ENCODE data around the gene PPIB. TPM values are rescaled to one million over a fixed set of nuclear protein-coding genes. Genes with fewer than 3 reads are reported as not detected.
A peak's percentile ranks its signal among the peaks of the same experiment; 100 is the strongest.

Gene PPIB
- total and polyA plus RNA-seq, 10 donors, result 250 to 448 (median 296) TPM

DNA sequence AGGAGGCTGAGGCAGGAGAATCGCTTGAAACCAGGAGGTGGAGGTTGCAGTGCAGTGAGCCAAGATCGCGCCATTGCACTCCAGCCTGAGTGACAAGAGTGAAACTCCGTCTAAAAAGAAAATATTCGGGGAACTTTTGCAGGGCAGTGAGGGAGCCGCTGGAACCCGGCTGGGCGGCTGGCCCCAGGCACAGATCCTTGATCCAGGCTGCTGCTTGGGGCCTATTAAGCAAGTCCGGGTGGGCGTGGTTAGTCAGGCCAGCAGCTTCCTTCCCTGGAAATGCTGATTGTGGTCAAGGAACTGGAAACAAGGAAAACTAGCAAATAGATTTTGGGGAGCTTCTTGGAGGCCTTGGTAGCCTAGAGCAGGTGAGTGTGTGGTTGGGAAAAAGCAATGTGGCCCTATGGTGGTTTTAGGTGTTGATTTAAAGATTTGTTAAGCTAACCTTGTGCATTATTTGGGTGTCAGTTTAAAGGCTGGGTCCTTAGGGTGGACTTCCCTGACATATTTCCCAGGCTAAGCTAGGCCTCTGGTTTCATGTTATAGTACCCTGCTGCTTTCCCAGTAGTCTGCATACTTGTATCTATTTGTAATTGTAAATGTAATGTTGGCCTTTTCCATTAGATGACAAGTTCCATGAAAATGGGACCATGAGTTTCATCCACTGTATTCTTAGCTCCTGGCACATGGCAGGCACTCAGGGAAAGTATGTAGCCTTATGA, 29.0 kb downstream of the PPIB start:
- H3K27ac ChIP-seq, result peak overlapping the region in 2 of 8 donors; percentile 2 to 36
- WGBS, 5 donors, result 79 to 91% (median 85%) methylated on average over 10 of the region's 10 CpGs
- TF ChIP-seq, protein P1, sequence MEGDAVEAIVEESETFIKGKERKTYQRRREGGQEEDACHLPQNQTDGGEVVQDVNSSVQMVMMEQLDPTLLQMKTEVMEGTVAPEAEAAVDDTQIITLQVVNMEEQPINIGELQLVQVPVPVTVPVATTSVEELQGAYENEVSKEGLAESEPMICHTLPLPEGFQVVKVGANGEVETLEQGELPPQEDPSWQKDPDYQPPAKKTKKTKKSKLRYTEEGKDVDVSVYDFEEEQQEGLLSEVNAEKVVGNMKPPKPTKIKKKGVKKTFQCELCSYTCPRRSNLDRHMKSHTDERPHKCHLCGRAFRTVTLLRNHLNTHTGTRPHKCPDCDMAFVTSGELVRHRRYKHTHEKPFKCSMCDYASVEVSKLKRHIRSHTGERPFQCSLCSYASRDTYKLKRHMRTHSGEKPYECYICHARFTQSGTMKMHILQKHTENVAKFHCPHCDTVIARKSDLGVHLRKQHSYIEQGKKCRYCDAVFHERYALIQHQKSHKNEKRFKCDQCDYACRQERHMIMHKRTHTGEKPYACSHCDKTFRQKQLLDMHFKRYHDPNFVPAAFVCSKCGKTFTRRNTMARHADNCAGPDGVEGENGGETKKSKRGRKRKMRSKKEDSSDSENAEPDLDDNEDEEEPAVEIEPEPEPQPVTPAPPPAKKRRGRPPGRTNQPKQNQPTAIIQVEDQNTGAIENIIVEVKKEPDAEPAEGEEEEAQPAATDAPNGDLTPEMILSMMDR (IDR thresholded peaks at IDR 0.05 in 8 of 11, conservative IDR thresholded peaks at IDR 0.05 in 3 of 11), result no peak
- peak in 1 of 3 donors; percentile 12 for TF ChIP-seq POLR2AphosphoS5 (IDR thresholded peaks at IDR 0.05)
- no peak overlapping the region for H3K4me3 ChIP-seq
- H3K36me3 ChIP-seq, result peaks cover 16 to 100% (median 100%) of the 10 kb centered on the region in 6 donors
- no peaks in the 10 kb centered on the region for H3K9me3 ChIP-seq
- DNase-seq, result no peak
- peaks cover 0 to 30% (median 3%) of the 10 kb centered on the region in 6 donors for H3K4me1 ChIP-seq
- intact Hi-C loops (cut with DNase I; ENCODE audit: low total_unique reads), result no loop called here
- H3K27me3 ChIP-seq (replicated peaks in 1 of 7), result no peaks in the 10 kb centered on the region

DNA sequence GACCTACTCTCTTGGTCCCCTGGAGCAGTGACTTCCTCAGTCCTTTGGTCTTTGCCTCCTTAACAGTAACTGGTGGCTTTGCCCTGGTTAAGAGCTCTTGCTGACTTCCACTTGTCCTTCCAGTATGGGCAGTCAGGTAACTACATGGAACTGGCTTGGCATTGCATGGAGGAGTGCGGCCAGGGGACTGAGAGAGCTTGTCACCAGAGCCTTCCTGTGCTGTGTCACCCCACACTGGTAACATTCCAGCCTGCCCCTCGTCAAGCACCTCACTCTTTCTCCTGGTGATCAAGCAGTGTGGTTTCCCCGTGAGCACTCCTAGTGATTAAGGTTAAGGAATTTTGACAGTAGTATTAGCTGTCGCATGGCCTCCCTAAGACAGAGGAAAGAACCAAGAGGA, 30.6 kb downstream of the PPIB start:
- H3K27me3 ChIP-seq (replicated peaks in 1 of 7), result no peaks in the 10 kb centered on the region
- no peak for DNase-seq
- no peak overlapping the region for H3K27ac ChIP-seq
- intact Hi-C loops (cut with DNase I; ENCODE audit: low total_unique reads), result no loop called here
- H3K36me3 ChIP-seq, result peaks cover 22 to 100% (median 99%) of the 10 kb centered on the region in 6 donors
- H3K9me3 ChIP-seq, result no peaks in the 10 kb centered on the region
- H3K4me1 ChIP-seq, result peaks cover 0 to 23% (median 2%) of the 10 kb centered on the region in 6 donors
- WGBS, 5 donors, result 86 to 98% (median 95%) methylated on average over 4 of the region's 4 CpGs
- TF ChIP-seq POLR2A (IDR thresholded peaks at IDR 0.05) (no peak), POLR2AphosphoS5 (IDR thresholded peaks at IDR 0.05) (no peak)
- TF ChIP-seq, protein P1 (IDR thresholded peaks at IDR 0.05 in 8 of 11, conservative IDR thresholded peaks at IDR 0.05 in 3 of 11), result no peak
- no peak overlapping the region for H3K4me3 ChIP-seq

DNA sequence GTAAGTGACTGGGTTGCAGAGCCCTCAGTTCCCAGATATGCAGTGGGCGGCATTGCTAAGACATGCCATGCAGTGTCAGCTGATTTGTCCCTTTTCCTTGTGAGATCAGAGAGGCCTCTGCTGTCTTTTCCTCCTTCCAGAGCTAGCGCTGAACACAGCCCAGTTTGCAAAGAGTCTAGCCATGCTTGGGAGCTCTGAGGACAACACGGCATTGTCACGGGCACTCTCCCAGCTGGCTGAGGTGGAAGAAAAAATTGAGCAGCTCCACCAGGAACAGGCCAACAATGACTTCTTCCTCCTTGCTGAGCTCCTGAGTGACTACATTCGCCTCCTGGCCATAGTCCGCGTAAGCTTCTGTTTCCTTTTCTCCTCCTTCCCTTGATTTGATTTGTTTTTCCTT, 31.3 kb downstream of the PPIB start:
- 93 to 99% (median 97%) methylated on average over 7 of the region's 7 CpGs for WGBS, 5 donors

DNA sequence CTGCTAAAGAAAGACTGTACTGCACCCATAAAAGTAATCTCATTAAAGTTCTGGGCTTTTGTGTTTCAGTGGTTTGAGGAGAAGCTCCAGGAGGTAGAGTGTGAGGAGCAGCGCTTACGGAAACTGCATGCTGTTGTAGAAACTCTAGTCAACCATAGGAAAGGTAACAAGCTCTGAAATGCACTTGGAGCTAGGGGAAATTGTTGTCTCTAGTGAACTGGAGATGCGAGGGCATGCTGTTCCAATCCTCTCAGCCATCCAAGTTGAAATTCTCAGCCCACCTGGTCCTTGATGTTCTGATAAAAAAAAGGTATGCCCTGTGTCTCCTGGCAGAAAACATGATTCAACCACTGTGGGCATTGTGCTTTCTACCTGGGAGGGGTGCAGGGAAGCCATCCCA, 32.7 kb downstream of the PPIB start:
- DNase-seq, result no peak
- Histone ChIP-seq H3K27ac (no peak overlapping the region), H3K9me3 (no peaks in the 10 kb centered on the region), H3K4me1 (peaks cover 0 to 13% (median 0%) of the 10 kb centered on the region in 6 donors), H3K36me3 (peaks cover 19 to 100% (median 99%) of the 10 kb centered on the region in 6 donors), H3K4me3 (no peak overlapping the region), H3K27me3 (replicated peaks in 1 of 7) (no peaks in the 10 kb centered on the region)
- 92 to 99% (median 97%) methylated on average over 3 of the region's 3 CpGs for WGBS, 5 donors
- intact Hi-C loops (cut with DNase I; ENCODE audit: low total_unique reads), result no loop called here
- TF ChIP-seq, protein P1 (IDR thresholded peaks at IDR 0.05 in 8 of 11, conservative IDR thresholded peaks at IDR 0.05 in 3 of 11), result no peak
- no peak for TF ChIP-seq POLR2AphosphoS5 (IDR thresholded peaks at IDR 0.05)
- no peak for TF ChIP-seq POLR2A (IDR thresholded peaks at IDR 0.05)

More for the DNA sequence above, 31.3 kb downstream of the PPIB start:
- no peak for DNase-seq
- H3K27me3 ChIP-seq (replicated peaks in 1 of 7), result no peaks in the 10 kb centered on the region
- no peak overlapping the region for H3K4me3 ChIP-seq
- peaks cover 22 to 100% (median 99%) of the 10 kb centered on the region in 6 donors for H3K36me3 ChIP-seq
- H3K4me1 ChIP-seq, result peaks cover 0 to 17% (median 0%) of the 10 kb centered on the region in 6 donors
- H3K9me3 ChIP-seq, result no peaks in the 10 kb centered on the region
- TF ChIP-seq POLR2AphosphoS5 (IDR thresholded peaks at IDR 0.05), result no peak
- TF ChIP-seq POLR2A (IDR thresholded peaks at IDR 0.05), result no peak
- TF ChIP-seq, protein P1 (IDR thresholded peaks at IDR 0.05 in 8 of 11, conservative IDR thresholded peaks at IDR 0.05 in 3 of 11), result no peak
- intact Hi-C loops (cut with DNase I; ENCODE audit: low total_unique reads), result no loop called here
- no peak overlapping the region for H3K27ac ChIP-seq

Measured in spleen (tissue), 11 donors.